DND-41 (cell line): ENCODE results near the gene FAM168A.

ENCODE experiments used
- CTCF ChIP-seq: IDR thresholded peaks from 2 replicates; pipeline ENCODE4 v1.5.1; 2012; ENCODE audit warnings: borderline replicate concordance, low read length, moderate library complexity, mild to moderate bottlenecking; ENCODE audit not compliant: poor library complexity, severe bottlenecking; ENCODE audit errors: extremely low read depth
- EZH2 ChIP-seq: IDR thresholded peaks from 3 replicates; pipeline ENCODE4 v1.6.1; 2012; ENCODE audit warnings: borderline replicate concordance, low read depth, mild to moderate bottlenecking, moderate library complexity, low read length, inconsistent platforms; ENCODE audit not compliant: severe bottlenecking

DNA sequence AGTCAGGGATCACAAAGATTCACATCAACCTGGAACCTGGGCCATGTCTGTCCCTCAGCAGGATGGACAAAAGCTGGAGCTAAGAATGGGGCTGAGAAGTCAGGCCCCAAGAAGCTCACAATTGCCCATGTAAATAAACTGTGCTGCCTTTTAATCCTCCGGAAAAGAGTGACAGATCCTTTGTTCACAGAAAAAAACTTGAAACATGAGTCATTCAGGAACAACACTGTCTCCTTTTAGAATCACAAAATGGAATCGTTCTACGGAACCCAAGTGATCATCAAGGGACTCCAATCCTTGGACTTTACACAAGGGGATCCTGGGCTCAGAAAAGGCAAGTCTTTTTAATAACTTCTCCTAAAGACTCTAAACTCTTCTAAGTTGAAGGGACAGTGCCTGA is 185.6 kb downstream of the FAM168A start:
- TF ChIP-seq EZH2 (no peak), CTCF (no peak)
